C4-2B (cell line): ENCODE results near the gene NEDD4L.

Experiments used
- H3K27ac ChIP-seq: fragments of 450-650 bp; 2 replicates; pipeline ENCODE4 v1.5.1; 2017
- CTCF ChIP-seq: fragments of 450-650 bp; conservative IDR thresholded peaks from 2 replicates; pipeline ENCODE4 v1.5.1; 2017; ENCODE audit warnings: mild to moderate bottlenecking
- ZFX ChIP-seq: fragments of 450-650 bp; IDR thresholded peaks from 2 replicates; pipeline ENCODE4 v1.6.1; 2017

The NEDD4L gene

GRCh38 chr18:58335821-58336220, 291.8 kb downstream of the NEDD4L start:
- TF ChIP-seq CTCF: peak; percentile 7; the same call in 1 of the 2 replicates
- TF ChIP-seq ZFX: no peak

GRCh38 chr18:58336605-58337004, 292.6 kb downstream of the NEDD4L start:
- H3K27ac ChIP-seq: no peak overlapping the region
- no peak for TF ChIP-seq ZFX
- no peak for TF ChIP-seq CTCF

More at GRCh38 chr18:58335821-58336220, 291.8 kb downstream of the NEDD4L start:
- no peak overlapping the region for H3K27ac ChIP-seq

- TF ChIP-seq CTCF (no peak), ZFX (no peak)
- no peak overlapping the region for H3K27ac ChIP-seq
These were observed 293.3 kb downstream of the NEDD4L start for GRCh38 chr18:58337285-58337684.

GRCh38 chr18:58337686-58338085, 293.7 kb downstream of the NEDD4L start:
- no peak for TF ChIP-seq CTCF
- no peak for TF ChIP-seq ZFX
- no peak overlapping the region for H3K27ac ChIP-seq

- H3K27ac ChIP-seq: peak overlapping the region; percentile 17; the same call in 1 of the 2 replicates
- no peak for TF ChIP-seq CTCF
- no peak for TF ChIP-seq ZFX
These were observed 294.1 kb downstream of the NEDD4L start for GRCh38 chr18:58338141-58338540.

- TF ChIP-seq CTCF: no peak
- TF ChIP-seq ZFX: no peak
- H3K27ac ChIP-seq: no peak overlapping the region
These were observed 295.1 kb downstream of the NEDD4L start for GRCh38 chr18:58338961-58339592.

GRCh38 chr18:58339890-58340289, 295.9 kb downstream of the NEDD4L start:
- H3K27ac ChIP-seq: no peak overlapping the region
- TF ChIP-seq ZFX (no peak), CTCF (no peak)
